MM.1S (cell line): ENCODE measurements around the gene AQP12A.

Experiments used
- DNase-seq: peaks from one replicate; pipeline ENCODE4 v3.0.0-alpha.2; 2015
- H2AFZ ChIP-seq: fragments of 300-600 bp; sonication (generic); 2 replicates; pipeline ENCODE4 v1.6.0; 2016; ENCODE audit warnings: antibody characterized with exemption, low read length
- H3F3A ChIP-seq: fragments of 300-600 bp; sonication (generic); 2 replicates; pipeline ENCODE4 v1.6.1; 2016; ENCODE audit warnings: mild to moderate bottlenecking, antibody characterized with exemption, low read length, moderate library complexity, mixed read lengths; ENCODE audit not compliant: insufficient read depth
- H3K27ac ChIP-seq: fragments of 300-600 bp; sonication (generic); 2 replicates; pipeline ENCODE4 v1.5.1; 2016; ENCODE audit warnings: mild to moderate bottlenecking, low read length
- H3K27me3 ChIP-seq: fragments of 300-600 bp; sonication (generic); replicated peaks from 2 replicates; pipeline ENCODE4 v1.6.0; 2016; ENCODE audit warnings: low read length; ENCODE audit not compliant: insufficient read depth
- H3K36me3 ChIP-seq: fragments of 300-600 bp; sonication (generic); replicated peaks from 2 replicates; pipeline ENCODE4 v1.6.1; 2016; ENCODE audit warnings: mild to moderate bottlenecking, low read length, mixed read lengths; ENCODE audit not compliant: insufficient read depth
- H3K4me1 ChIP-seq: fragments of 300-600 bp; sonication (generic); 2 replicates; pipeline ENCODE4 v1.6.1; 2016; ENCODE audit warnings: low read length, mixed read lengths
- H3K4me2 ChIP-seq: fragments of 300-600 bp; sonication (generic); 2 replicates; pipeline ENCODE4 v1.6.0; 2016; ENCODE audit warnings: low read depth, low read length
- H3K4me3 ChIP-seq: fragments of 300-600 bp; sonication (generic); 2 replicates; pipeline ENCODE4 v1.5.1; 2016; ENCODE audit warnings: low read length, mixed read lengths
- H3K79me2 ChIP-seq: fragments of 300-600 bp; sonication (generic); 2 replicates; pipeline ENCODE4 v1.6.1; 2016; ENCODE audit warnings: mixed run types, low read length, mixed read lengths
- H3K9ac ChIP-seq: fragments of 300-600 bp; sonication (generic); 2 replicates; pipeline ENCODE4 v1.6.1; 2016; ENCODE audit warnings: low read length, mixed read lengths
- H3K9me2 ChIP-seq: fragments of 300-600 bp; sonication (generic); replicated peaks from 2 replicates; pipeline ENCODE4 v1.6.1; 2016; ENCODE audit warnings: mild to moderate bottlenecking, low read length, mixed read lengths; ENCODE audit not compliant: insufficient read depth
- H3K9me3 ChIP-seq: fragments of 300-600 bp; sonication (generic); replicated peaks from 2 replicates; pipeline ENCODE4 v1.6.1; 2016; ENCODE audit warnings: mild to moderate bottlenecking, low read length, mixed read lengths; ENCODE audit not compliant: insufficient read depth
- H4K20me1 ChIP-seq: fragments of 300-600 bp; sonication (generic); 2 replicates; pipeline ENCODE4 v1.6.1; 2016; ENCODE audit warnings: mild to moderate bottlenecking, low read length, moderate library complexity, mixed read lengths; ENCODE audit not compliant: insufficient read depth
- CTCF ChIP-seq: fragments of 300-600 bp; sonication (generic); IDR thresholded peaks from 2 replicates; pipeline ENCODE4 v1.5.1; 2016; ENCODE audit warnings: antibody characterized with exemption, low read length, mixed read lengths
- EZH2 ChIP-seq: fragments of 300-600 bp; sonication (generic); optimal IDR thresholded peaks from 2 replicates; pipeline ENCODE3; 2017; ENCODE audit warnings: low read depth, mild to moderate bottlenecking, antibody characterized with exemption, low read length, mixed read lengths
- EZH2phosphoT487 ChIP-seq: fragments of 300-600 bp; sonication (generic); IDR thresholded peaks from 2 replicates; pipeline ENCODE4 v1.6.1; 2018; ENCODE audit warnings: antibody characterized with exemption, low read length

Gene AQP12A

GRCh38 chr2:240736281-240737250 is 44.9 kb downstream of the AQP12A start:
- H3K9me3 ChIP-seq, result no peaks in the 10 kb centered on the region
- H4K20me1 ChIP-seq, result no peaks in the 10 kb centered on the region
- no peak overlapping the region for H2AFZ ChIP-seq
- no peak overlapping the region for H3K9ac ChIP-seq
- peaks cover 79% of the 10 kb centered on the region for H3K27me3 ChIP-seq
- TF ChIP-seq EZH2 (no peak), EZH2phosphoT487 (no peak), CTCF (no peak)
- H3K36me3 ChIP-seq, result no peaks in the 10 kb centered on the region
- H3K79me2 ChIP-seq, result no peaks in the 10 kb centered on the region
- H3F3A ChIP-seq, result no peaks in the 10 kb centered on the region
- DNase-seq, result no peak
- no peak overlapping the region for H3K27ac ChIP-seq
- H3K4me1 ChIP-seq, result no peaks in the 10 kb centered on the region
- H3K9me2 ChIP-seq, result no peaks in the 10 kb centered on the region
- H3K4me3 ChIP-seq, result no peak overlapping the region
- H3K4me2 ChIP-seq, result no peak overlapping the region

GRCh38 chr2:240737512-240737911 is 45.8 kb downstream of the AQP12A start:
- H3K4me3 ChIP-seq, result no peak overlapping the region
- no peak overlapping the region for H3K4me2 ChIP-seq
- no peaks in the 10 kb centered on the region for H3K36me3 ChIP-seq
- H3K27me3 ChIP-seq, result peaks cover 88% of the 10 kb centered on the region
- no peak overlapping the region for H3K9ac ChIP-seq
- H3K4me1 ChIP-seq, result no peaks in the 10 kb centered on the region
- no peaks in the 10 kb centered on the region for H4K20me1 ChIP-seq
- DNase-seq, result no peak
- no peaks in the 10 kb centered on the region for H3K9me2 ChIP-seq
- H3F3A ChIP-seq, result no peaks in the 10 kb centered on the region
- TF ChIP-seq EZH2, result no peak
- TF ChIP-seq CTCF, result no peak
- TF ChIP-seq EZH2phosphoT487, result no peak
- H3K79me2 ChIP-seq, result no peaks in the 10 kb centered on the region
- H3K27ac ChIP-seq, result no peak overlapping the region
- H3K9me3 ChIP-seq, result no peaks in the 10 kb centered on the region
- H2AFZ ChIP-seq, result no peak overlapping the region

- Histone ChIP-seq H3K9me2 (no peaks in the 10 kb centered on the region), H3K9ac (no peak overlapping the region), H3K27me3 (peaks cover 87% of the 10 kb centered on the region), H3K27ac (no peak overlapping the region), H3F3A (no peaks in the 10 kb centered on the region), H2AFZ (no peak overlapping the region), H3K9me3 (no peaks in the 10 kb centered on the region), H3K36me3 (no peaks in the 10 kb centered on the region), H3K4me3 (no peak overlapping the region), H4K20me1 (no peaks in the 10 kb centered on the region), H3K4me2 (no peak overlapping the region), H3K4me1 (no peaks in the 10 kb centered on the region), H3K79me2 (no peaks in the 10 kb centered on the region)
- no peak for DNase-seq
- TF ChIP-seq EZH2, result no peak
- no peak for TF ChIP-seq EZH2phosphoT487
- no peak for TF ChIP-seq CTCF
Observed at GRCh38 chr2:240737958-240738357, 46.3 kb downstream of the AQP12A start.
